Measurements from ENCODE around the gene KCNC1.

DNA sequence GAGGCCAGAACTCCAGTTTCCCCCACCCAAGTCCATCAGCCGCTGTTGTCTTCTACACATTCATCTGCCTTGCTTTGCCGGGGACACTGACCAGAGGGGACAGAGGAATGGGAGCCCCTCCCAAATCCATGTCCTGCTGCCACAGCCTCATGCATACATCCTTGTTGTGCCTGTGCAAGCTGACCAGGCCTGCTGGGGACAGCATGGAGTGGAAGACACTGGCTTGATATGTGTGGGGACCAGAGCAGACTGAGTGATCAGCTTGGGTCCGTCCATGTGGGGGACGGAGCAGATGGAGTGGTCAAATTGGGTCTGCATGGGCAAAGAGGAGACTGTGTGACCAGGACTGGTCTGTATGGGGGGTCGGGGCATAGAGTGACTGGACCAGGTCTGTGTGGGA lies 43.8 kb downstream of the KCNC1 start:
- TF ChIP-seq, protein P1, sequence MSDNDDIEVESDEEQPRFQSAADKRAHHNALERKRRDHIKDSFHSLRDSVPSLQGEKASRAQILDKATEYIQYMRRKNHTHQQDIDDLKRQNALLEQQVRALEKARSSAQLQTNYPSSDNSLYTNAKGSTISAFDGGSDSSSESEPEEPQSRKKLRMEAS (IDR thresholded peaks at IDR 0.05): no peak
- TF ChIP-seq, protein P2, sequence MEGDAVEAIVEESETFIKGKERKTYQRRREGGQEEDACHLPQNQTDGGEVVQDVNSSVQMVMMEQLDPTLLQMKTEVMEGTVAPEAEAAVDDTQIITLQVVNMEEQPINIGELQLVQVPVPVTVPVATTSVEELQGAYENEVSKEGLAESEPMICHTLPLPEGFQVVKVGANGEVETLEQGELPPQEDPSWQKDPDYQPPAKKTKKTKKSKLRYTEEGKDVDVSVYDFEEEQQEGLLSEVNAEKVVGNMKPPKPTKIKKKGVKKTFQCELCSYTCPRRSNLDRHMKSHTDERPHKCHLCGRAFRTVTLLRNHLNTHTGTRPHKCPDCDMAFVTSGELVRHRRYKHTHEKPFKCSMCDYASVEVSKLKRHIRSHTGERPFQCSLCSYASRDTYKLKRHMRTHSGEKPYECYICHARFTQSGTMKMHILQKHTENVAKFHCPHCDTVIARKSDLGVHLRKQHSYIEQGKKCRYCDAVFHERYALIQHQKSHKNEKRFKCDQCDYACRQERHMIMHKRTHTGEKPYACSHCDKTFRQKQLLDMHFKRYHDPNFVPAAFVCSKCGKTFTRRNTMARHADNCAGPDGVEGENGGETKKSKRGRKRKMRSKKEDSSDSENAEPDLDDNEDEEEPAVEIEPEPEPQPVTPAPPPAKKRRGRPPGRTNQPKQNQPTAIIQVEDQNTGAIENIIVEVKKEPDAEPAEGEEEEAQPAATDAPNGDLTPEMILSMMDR (IDR thresholded peaks at IDR 0.05): no peak
- TF ChIP-seq MYC (IDR thresholded peaks at IDR 0.05; ENCODE audit: borderline replicate concordance, low read length) (no peak), SREBF2 (IDR thresholded peaks at IDR 0.05) (no peak), RAD21 (conservative IDR thresholded peaks at IDR 0.05 in 1 of 2, IDR thresholded peaks at IDR 0.05 in 1 of 2) (no peak), POLR2A (IDR thresholded peaks at IDR 0.05; ENCODE audit: low read length) (no peak)

Data from A549 (cell line).